ENCODE results near the gene FLT3LG. TPM values are rescaled to one million over a fixed set of nuclear protein-coding genes. Genes with fewer than 3 reads are reported as not detected.

Gene FLT3LG
- total RNA-seq, 4 donors from 2014 or later = 5.5 to 11.5 (median 10.4) TPM

GRCh38 chr19:49514151-49514550 lies 40.1 kb downstream of the FLT3LG start:
- H3K27me3 ChIP-seq = no peaks in the 10 kb centered on the region
- DNase-seq (ENCODE audit: extremely low spot score) = no peak
- TF ChIP-seq POLR2AphosphoS5 (IDR thresholded peaks at IDR 0.05) = no peak
- no peak for TF ChIP-seq POLR2A (IDR thresholded peaks at IDR 0.05; ENCODE audit: low read depth)
- no peak for TF ChIP-seq CTCF (IDR thresholded peaks at IDR 0.05)
- no peak for TF ChIP-seq EP300 (IDR thresholded peaks at IDR 0.05)
- H3K9me3 ChIP-seq = no peaks in the 10 kb centered on the region
- H3K4me3 ChIP-seq = peak overlapping the region; percentile 64 to 96 (median 72)
- intact Hi-C loops (cut with DNase I) = no loop called here
- peak overlapping the region; percentile 86 to 93 (median 90) for H3K27ac ChIP-seq (replicated peaks in 1 of 4)
- WGBS = 82% methylated on average over 18 of the region's 21 CpGs
- peaks cover 17 to 50% (median 45%) of the 10 kb centered on the region in 4 donors for H3K4me1 ChIP-seq
- H3K36me3 ChIP-seq = peaks cover 0 to 34% (median 2%) of the 10 kb centered on the region in 4 donors

GRCh38 chr19:49515767-49516166 lies 41.8 kb downstream of the FLT3LG start:
- DNase-seq (ENCODE audit: extremely low spot score) = no peak
- TF ChIP-seq POLR2AphosphoS5 (IDR thresholded peaks at IDR 0.05) (peak in 1 of 2 donors; percentile 16), EP300 (IDR thresholded peaks at IDR 0.05) (no peak), POLR2A (IDR thresholded peaks at IDR 0.05; ENCODE audit: low read depth) (no peak), CTCF (IDR thresholded peaks at IDR 0.05) (no peak)
- intact Hi-C loops (cut with DNase I) = no loop called here
- H3K27ac ChIP-seq (replicated peaks in 1 of 4) = peak overlapping the region in 2 of 4 donors; percentile 25 to 52
- H3K27me3 ChIP-seq = no peaks in the 10 kb centered on the region
- peaks cover 0 to 39% (median 6%) of the 10 kb centered on the region in 4 donors for H3K36me3 ChIP-seq
- H3K4me1 ChIP-seq = peaks cover 17 to 49% (median 44%) of the 10 kb centered on the region in 4 donors
- no peak overlapping the region for H3K4me3 ChIP-seq
- 67% methylated on average over 4 of the region's 4 CpGs for WGBS
- no peaks in the 10 kb centered on the region for H3K9me3 ChIP-seq

GRCh38 chr19:49518033-49518432 lies 44.0 kb downstream of the FLT3LG start:
- Histone ChIP-seq H3K27me3 (no peaks in the 10 kb centered on the region), H3K4me3 (no peak overlapping the region), H3K9me3 (no peaks in the 10 kb centered on the region), H3K4me1 (peaks cover 6 to 31% (median 27%) of the 10 kb centered on the region in 4 donors), H3K36me3 (peaks cover 0 to 54% (median 9%) of the 10 kb centered on the region in 4 donors), H3K27ac (replicated peaks in 1 of 4) (no peak overlapping the region)
- intact Hi-C loops (cut with DNase I) = no loop called here
- 100% methylated on average over 3 of the region's 3 CpGs for WGBS
- no peak for DNase-seq (ENCODE audit: extremely low spot score)
- TF ChIP-seq POLR2AphosphoS5 (IDR thresholded peaks at IDR 0.05) (no peak), CTCF (IDR thresholded peaks at IDR 0.05) (no peak), POLR2A (IDR thresholded peaks at IDR 0.05; ENCODE audit: low read depth) (no peak), EP300 (IDR thresholded peaks at IDR 0.05) (no peak)

GRCh38 chr19:49520705-49521319 lies 46.8 kb downstream of the FLT3LG start:
- no peak for DNase-seq (ENCODE audit: extremely low spot score)
- Histone ChIP-seq H3K4me1 (peaks cover 0 to 4% (median 2%) of the 10 kb centered on the region in 4 donors), H3K27ac (replicated peaks in 1 of 4) (peak overlapping the region; percentile 19 to 48 (median 37)), H3K36me3 (peaks cover 0 to 52% (median 17%) of the 10 kb centered on the region in 4 donors), H3K9me3 (no peaks in the 10 kb centered on the region), H3K4me3 (no peak overlapping the region), H3K27me3 (no peaks in the 10 kb centered on the region)
- no peak for TF ChIP-seq POLR2AphosphoS5 (IDR thresholded peaks at IDR 0.05)
- TF ChIP-seq POLR2A (IDR thresholded peaks at IDR 0.05; ENCODE audit: low read depth) = no peak
- no peak for TF ChIP-seq CTCF (IDR thresholded peaks at IDR 0.05)
- no peak for TF ChIP-seq EP300 (IDR thresholded peaks at IDR 0.05)
- intact Hi-C loops (cut with DNase I) = no loop called here
- 78% methylated on average over 13 of the region's 13 CpGs for WGBS

Data from esophagus muscularis mucosa (tissue), 4 donors.